K562 (cell line): ENCODE results near the gene ITPKB. TPM values are rescaled to one million over a fixed set of nuclear protein-coding genes. Genes with fewer than 3 reads are reported as not detected.
A peak's percentile ranks its signal among the peaks of the same experiment; 100 is the strongest.

Source experiments
- ATF4 ChIP-seq: fragments of 450-650 bp; formaldehyde crosslinking; IDR thresholded peaks from 2 replicates; pipeline ENCODE4 v1.4.0; 2022; ENCODE audit warnings: mild to moderate bottlenecking, moderate library complexity
- CBFA2T2 ChIP-seq: fragments of 450-650 bp; conservative IDR thresholded peaks from 2 replicates; pipeline ENCODE4 v1.6.1; 2017; ENCODE audit warnings: mild to moderate bottlenecking
- CBFA2T3 ChIP-seq: fragments of 450-650 bp; IDR thresholded peaks from 2 replicates; pipeline ENCODE4 v1.6.1; 2017
- DNMT1 ChIP-seq: fragments of 450-650 bp; IDR thresholded peaks from 2 replicates; pipeline ENCODE4 v1.6.1; 2016; ENCODE audit warnings: antibody characterized with exemption, mild to moderate bottlenecking
- FOS ChIP-seq: IDR thresholded peaks from 3 replicates; pipeline ENCODE4 v1.6.1; 2011; ENCODE audit not compliant: insufficient read length; ENCODE audit errors: extremely low read depth
- FOXJ2 ChIP-seq: fragments of 200-800 bp; sonication (Bioruptor generic); IDR thresholded peaks from 2 replicates; pipeline ENCODE4 v1.6.1; 2016; ENCODE audit warnings: missing genetic modification characterization, missing compliant biosample characterization
- HMG20A ChIP-seq: fragments of 450-650 bp; formaldehyde crosslinking; conservative IDR thresholded peaks from 2 replicates; pipeline ENCODE4 v1.4.0; 2020; ENCODE audit warnings: mild to moderate bottlenecking, mixed read lengths
- IRF1 ChIP-seq: sonication (generic); formaldehyde crosslinking; IDR thresholded peaks from 2 replicates; pipeline ENCODE4 v1.8.0; 2022; ENCODE audit warnings: missing genetic modification reagents, mild to moderate bottlenecking, borderline replicate concordance
- KDM1A ChIP-seq, 2 experiments: fragments of 450-650 bp; IDR thresholded peaks; 2 replicates each; pipeline ENCODE4 v1.6.1; 2016; ENCODE audit warnings: mild to moderate bottlenecking in 2 of 2
- LCOR ChIP-seq: sonication (generic); formaldehyde crosslinking; IDR thresholded peaks from 2 replicates; pipeline ENCODE4 v1.8.0; 2022; ENCODE audit warnings: mild to moderate bottlenecking, missing genetic modification reagents
- MAFF ChIP-seq: IDR thresholded peaks from 2 replicates; pipeline ENCODE4 v1.6.1; 2012; ENCODE audit warnings: low read length, improper control_type of control experiment
- MCM3 ChIP-seq: fragments of 450-650 bp; IDR thresholded peaks from 2 replicates; pipeline ENCODE4 v1.6.1; 2016
- NCOA6 ChIP-seq: fragments of 450-650 bp; IDR thresholded peaks from 2 replicates; pipeline ENCODE4 v1.6.1; 2017; ENCODE audit warnings: mild to moderate bottlenecking
- NCOR1 ChIP-seq: fragments of 450-650 bp; IDR thresholded peaks from 2 replicates; pipeline ENCODE4 v1.6.1; 2016; ENCODE audit warnings: mild to moderate bottlenecking, moderate library complexity
- OTX1 ChIP-seq: fragments of 450-650 bp; formaldehyde crosslinking; IDR thresholded peaks from 2 replicates; pipeline ENCODE4 v1.4.0; 2022; ENCODE audit warnings: mild to moderate bottlenecking
- PCBP2 ChIP-seq: fragments of 200-400 bp; formaldehyde crosslinking; IDR thresholded peaks from 2 replicates; pipeline ENCODE4 v1.6.1; 2018; ENCODE audit warnings: low read length, low read depth, mild to moderate bottlenecking, moderate library complexity; ENCODE audit not compliant: poor library complexity, severe bottlenecking
- PHB2 ChIP-seq: fragments of 450-650 bp; IDR thresholded peaks from 2 replicates; pipeline ENCODE4 v1.6.1; 2017; ENCODE audit warnings: low read depth
- RCOR1 ChIP-seq, 2 experiments: IDR thresholded peaks; 2 replicates each; pipeline ENCODE4 v1.6.1; 2012; ENCODE audit warnings: low read depth in 2 of 2, low read length in 2 of 2, borderline replicate concordance in 1 of 2, improper control_type of control experiment in 1 of 2
- TAL1 ChIP-seq: fragments of 450-650 bp; IDR thresholded peaks from 2 replicates; pipeline ENCODE4 v1.6.1; 2016; ENCODE audit warnings: mild to moderate bottlenecking
- TCFL5 ChIP-seq: fragments of 250-450 bp; sonication (Bioruptor Pico); conservative IDR thresholded peaks from 2 replicates; pipeline ENCODE4 v1.6.1; 2021; ENCODE audit warnings: mild to moderate bottlenecking, moderate library complexity, matching md5 sums
- ZC3H11A ChIP-seq: IDR thresholded peaks from 2 replicates; pipeline ENCODE4 v1.6.1; 2012; ENCODE audit warnings: low read depth, low read length, improper control_type of control experiment
- ZNF277 ChIP-seq: fragments of 250-450 bp; sonication (Bioruptor Pico); IDR thresholded peaks from 2 replicates; pipeline ENCODE4 v1.8.0; 2022; ENCODE audit warnings: inconsistent platforms, mild to moderate bottlenecking, moderate library complexity, borderline replicate concordance
- ZNF76 ChIP-seq: fragments of 250-450 bp; sonication (Bioruptor Pico); IDR thresholded peaks from 2 replicates; pipeline ENCODE4 v1.4.0; 2020; ENCODE audit warnings: mild to moderate bottlenecking, moderate library complexity, borderline replicate concordance
- polyA plus RNA-seq, 8 experiments: library from polyadenylated mRNA; depleted of rRNA in 4 of 8; stranded (reverse) in 5 of 8; unstranded in 3 of 8; fragments of >200 nt; fragmentation: Nextera tagmentation in 2 of 8; fragmentation: Illumina TruSeq in 1 of 8; extraction: Ambion mirVana in 2 of 8; extraction: Trizol in 1 of 8; gene quantifications; 2 replicates each; pipeline versions ENCODE4 v1.2.1 to v1.2.3, GENCODE V29; 2011 to 2014; ENCODE audit warnings: inconsistent platforms in 1 of 8, missing spikeins in 1 of 8
- total RNA-seq, 7 experiments: library from RNA; depleted of rRNA in 6 of 7; stranded (reverse); fragments of >200 nt in 6 of 7; fragmentation: Illumina TruSeq in 2 of 7; extraction: Trizol in 2 of 7; gene quantifications; 2 replicates each; pipeline versions ENCODE4 v1.2.1 to v1.2.3, GENCODE V29; 2011 to 2021; ENCODE audit warnings: low replicate concordance in 1 of 7
- TF ChIP-seq, protein P1 (sequence below): fragments of 450-650 bp; conservative IDR thresholded peaks from 2 replicates; pipeline ENCODE4 v1.6.1; 2016; ENCODE audit warnings: missing genetic modification characterization, low read depth, mild to moderate bottlenecking, control low read depth, missing compliant biosample characterization
- TF ChIP-seq, protein P2 (sequence below), 2 experiments: IDR thresholded peaks; 2 replicates each; pipeline ENCODE4 v1.6.1; 2012; ENCODE audit warnings: improper control_type of control experiment in 2 of 2, low read depth in 2 of 2, low read length in 2 of 2, borderline replicate concordance in 1 of 2

ITPKB gene
- total and polyA plus RNA-seq, 9 of the 15 experiments (the other 6 are each of a cell fraction or from before 2014, with no cell fraction given), result 0.01 to 0.22 TPM; not detected in 7

- peak in 1 of 2 experiments; percentile 62; a peak in 2 of 4 replicates for TF ChIP-seq RCOR1 (IDR thresholded peaks at IDR 0.05; ENCODE audit: borderline replicate concordance in 1 of 2, low read depth in 2 of 2, low read length in 2 of 2)
- TF ChIP-seq IRF1 (CRISPR knock-in tag), result no peak
- no peak for TF ChIP-seq ZNF76 (CRISPR knock-in tag)
- no peak for TF ChIP-seq FOS
- TF ChIP-seq, protein P1, sequence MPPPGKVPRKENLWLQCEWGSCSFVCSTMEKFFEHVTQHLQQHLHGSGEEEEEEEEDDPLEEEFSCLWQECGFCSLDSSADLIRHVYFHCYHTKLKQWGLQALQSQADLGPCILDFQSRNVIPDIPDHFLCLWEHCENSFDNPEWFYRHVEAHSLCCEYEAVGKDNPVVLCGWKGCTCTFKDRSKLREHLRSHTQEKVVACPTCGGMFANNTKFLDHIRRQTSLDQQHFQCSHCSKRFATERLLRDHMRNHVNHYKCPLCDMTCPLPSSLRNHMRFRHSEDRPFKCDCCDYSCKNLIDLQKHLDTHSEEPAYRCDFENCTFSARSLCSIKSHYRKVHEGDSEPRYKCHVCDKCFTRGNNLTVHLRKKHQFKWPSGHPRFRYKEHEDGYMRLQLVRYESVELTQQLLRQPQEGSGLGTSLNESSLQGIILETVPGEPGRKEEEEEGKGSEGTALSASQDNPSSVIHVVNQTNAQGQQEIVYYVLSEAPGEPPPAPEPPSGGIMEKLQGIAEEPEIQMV (tag), result no peak
- TF ChIP-seq ATF4 (CRISPR knock-in tag), result no peak
- TF ChIP-seq, protein P2, sequence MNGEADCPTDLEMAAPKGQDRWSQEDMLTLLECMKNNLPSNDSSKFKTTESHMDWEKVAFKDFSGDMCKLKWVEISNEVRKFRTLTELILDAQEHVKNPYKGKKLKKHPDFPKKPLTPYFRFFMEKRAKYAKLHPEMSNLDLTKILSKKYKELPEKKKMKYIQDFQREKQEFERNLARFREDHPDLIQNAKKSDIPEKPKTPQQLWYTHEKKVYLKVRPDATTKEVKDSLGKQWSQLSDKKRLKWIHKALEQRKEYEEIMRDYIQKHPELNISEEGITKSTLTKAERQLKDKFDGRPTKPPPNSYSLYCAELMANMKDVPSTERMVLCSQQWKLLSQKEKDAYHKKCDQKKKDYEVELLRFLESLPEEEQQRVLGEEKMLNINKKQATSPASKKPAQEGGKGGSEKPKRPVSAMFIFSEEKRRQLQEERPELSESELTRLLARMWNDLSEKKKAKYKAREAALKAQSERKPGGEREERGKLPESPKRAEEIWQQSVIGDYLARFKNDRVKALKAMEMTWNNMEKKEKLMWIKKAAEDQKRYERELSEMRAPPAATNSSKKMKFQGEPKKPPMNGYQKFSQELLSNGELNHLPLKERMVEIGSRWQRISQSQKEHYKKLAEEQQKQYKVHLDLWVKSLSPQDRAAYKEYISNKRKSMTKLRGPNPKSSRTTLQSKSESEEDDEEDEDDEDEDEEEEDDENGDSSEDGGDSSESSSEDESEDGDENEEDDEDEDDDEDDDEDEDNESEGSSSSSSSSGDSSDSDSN (IDR thresholded peaks at IDR 0.05; ENCODE audit: borderline replicate concordance in 1 of 2, low read depth in 2 of 2, low read length in 2 of 2), result no peak
- TF ChIP-seq CBFA2T2, result peak; percentile 70
- no peak for TF ChIP-seq PHB2
- peak in 1 of 2 experiments; percentile 54; a peak in 3 of 4 replicates for TF ChIP-seq KDM1A (IDR thresholded peaks at IDR 0.05)
- no peak for TF ChIP-seq TCFL5 (CRISPR knock-in tag)
- TF ChIP-seq NCOR1, result peak; percentile 59
- TF ChIP-seq NCOA6, result no peak
- TF ChIP-seq MCM3, result no peak
- no peak for TF ChIP-seq HMG20A (CRISPR knock-in tag)
- no peak for TF ChIP-seq MAFF
- no peak for TF ChIP-seq ZNF277 (CRISPR knock-in tag)
- peak; percentile 77 for TF ChIP-seq CBFA2T3
- no peak for TF ChIP-seq FOXJ2 (tag)
- no peak for TF ChIP-seq PCBP2
- TF ChIP-seq DNMT1, result no peak
- no peak for TF ChIP-seq LCOR (CRISPR knock-in tag)
- TF ChIP-seq OTX1 (CRISPR knock-in tag), result no peak
- no peak for TF ChIP-seq ZC3H11A
- TF ChIP-seq TAL1, result peak; percentile 63
Observed at GRCh38 chr1:226733304-226733703, 5.8 kb downstream of the ITPKB start (continued).
